ENCODE results near the gene KCNF1.

GRCh38 chr2:10862330-10862729 lies 49.4 kb upstream of the KCNF1 start:
- no peak for TF ChIP-seq ZBTB43 (CRISPR knock-in tag; IDR thresholded peaks at IDR 0.05)
- TF ChIP-seq TEAD4 (CRISPR knock-in tag; IDR thresholded peaks at IDR 0.05) = no peak
- TF ChIP-seq ESRRA (CRISPR knock-in tag; IDR thresholded peaks at IDR 0.05; ENCODE audit: borderline replicate concordance) = no peak
- TF ChIP-seq NR2C2 (CRISPR knock-in tag; IDR thresholded peaks at IDR 0.05) = no peak
- TF ChIP-seq MYBL2 (CRISPR knock-in tag; IDR thresholded peaks at IDR 0.05) = no peak
- no peak for TF ChIP-seq USF2 (CRISPR knock-in tag; IDR thresholded peaks at IDR 0.05)
- TF ChIP-seq CTCF (IDR thresholded peaks at IDR 0.05) = no peak
